GM18526 (cell line): ENCODE data around the gene AIFM3.

ENCODE experiments used
- POLR2A ChIP-seq: IDR thresholded peaks from 3 replicates; pipeline ENCODE4 v1.6.1; 2011; ENCODE audit not compliant: insufficient read length; ENCODE audit errors: extremely low read depth

The AIFM3 gene

DNA sequence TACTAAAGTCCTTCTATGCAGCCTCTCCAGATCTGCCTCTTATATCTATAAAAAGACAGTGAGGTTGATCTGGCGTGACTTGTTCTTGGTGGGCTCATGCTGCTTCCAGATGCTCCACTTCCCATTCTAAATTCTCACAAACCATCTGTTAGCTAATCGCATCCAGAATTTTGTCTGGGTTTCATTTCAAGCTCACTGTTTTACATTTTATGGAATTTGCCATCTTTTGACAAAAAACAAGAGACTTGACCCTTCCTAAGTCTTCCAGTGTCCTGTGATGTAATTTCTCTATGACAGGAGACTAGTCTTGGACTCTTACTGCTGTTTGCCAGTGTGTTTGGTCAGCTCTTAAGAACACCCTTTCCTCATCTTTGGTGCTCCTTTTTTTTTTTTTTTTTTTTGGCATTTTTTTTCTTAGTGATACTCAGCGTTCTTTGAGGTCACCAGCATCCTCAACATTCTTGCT, 26.8 kb upstream of the AIFM3 start:
- no peak for TF ChIP-seq POLR2A

DNA sequence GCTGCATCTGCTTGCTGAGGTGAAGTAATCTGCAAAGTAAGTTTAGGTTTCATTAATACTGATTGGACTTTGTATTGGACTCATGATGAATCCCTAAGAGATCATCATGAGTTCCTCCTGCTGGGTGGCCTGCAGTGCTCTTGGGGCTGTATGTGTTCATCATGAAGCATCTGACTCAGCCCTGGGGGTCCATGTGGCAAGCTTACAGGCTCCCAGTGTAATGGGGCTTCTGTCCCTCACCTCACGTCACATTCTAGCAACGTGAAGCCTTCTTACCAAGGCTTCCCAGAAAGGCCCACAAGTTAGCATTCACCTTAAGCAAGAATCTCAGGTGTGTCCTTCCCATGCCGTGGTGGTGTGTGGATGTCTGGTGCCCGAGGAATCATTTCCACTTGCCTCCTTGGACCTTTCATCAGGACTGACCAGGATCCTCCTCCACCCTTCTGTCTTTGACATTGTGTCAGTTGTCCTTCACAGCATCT, 26.1 kb upstream of the AIFM3 start:
- TF ChIP-seq POLR2A = no peak

DNA sequence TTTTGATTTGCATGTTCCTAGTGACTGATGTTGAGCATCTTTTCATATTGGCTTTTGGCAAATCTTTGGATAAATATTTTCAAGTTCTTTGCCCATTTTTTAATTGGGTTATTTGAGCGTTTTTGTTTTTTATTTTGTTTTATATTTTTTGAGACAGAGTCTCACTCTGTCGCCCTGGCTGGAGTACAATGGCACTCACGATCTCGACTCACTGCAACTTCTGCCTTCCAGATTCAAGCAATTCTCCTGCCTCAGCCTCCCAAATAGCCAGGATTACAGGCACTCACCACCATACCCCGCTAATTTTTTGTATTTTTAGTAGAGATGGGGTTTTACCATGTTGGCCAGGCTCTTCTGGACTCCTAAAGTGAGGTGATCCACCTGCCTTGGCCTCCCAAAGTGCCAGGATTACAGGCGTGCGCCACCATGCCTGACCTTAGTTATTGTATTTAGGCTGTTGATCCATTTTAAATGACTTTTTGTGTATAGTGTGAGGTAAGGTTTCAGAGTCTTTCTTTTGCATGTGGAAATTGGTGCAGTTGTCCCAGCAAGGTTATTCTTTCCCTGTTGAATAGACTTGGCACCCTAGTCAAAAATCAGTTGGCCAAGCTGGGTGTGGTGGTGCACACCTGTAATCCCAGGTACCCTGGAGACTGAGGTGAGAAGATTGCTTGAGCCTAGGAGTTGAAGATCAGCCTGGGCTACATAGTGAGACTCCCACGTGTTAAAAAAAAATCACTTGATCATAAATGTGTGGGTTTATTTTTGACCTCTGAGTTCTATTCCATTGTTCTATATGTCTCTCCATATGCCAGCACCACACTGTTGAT, 23.7 kb upstream of the AIFM3 start:
- TF ChIP-seq POLR2A = no peak

DNA sequence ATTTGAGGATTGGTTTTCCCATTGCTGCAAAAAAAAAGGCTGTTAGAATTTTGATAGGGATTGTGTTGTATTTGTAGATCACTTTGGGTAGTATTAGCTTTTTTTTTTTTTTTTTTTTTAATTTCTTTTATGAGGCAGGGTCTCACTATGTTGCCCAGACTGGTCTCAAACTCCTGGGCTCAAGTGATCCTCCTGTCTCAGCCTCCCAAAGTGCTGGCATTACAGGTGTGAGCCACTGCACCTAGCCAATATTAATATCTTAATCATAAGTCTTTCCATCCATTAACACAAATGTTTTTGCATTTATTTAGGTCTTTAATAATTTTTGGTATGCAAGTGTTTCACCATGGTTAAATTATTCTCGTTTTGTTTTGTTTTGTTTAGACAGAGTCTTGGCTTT, 23.0 kb upstream of the AIFM3 start:
- TF ChIP-seq POLR2A = no peak

DNA sequence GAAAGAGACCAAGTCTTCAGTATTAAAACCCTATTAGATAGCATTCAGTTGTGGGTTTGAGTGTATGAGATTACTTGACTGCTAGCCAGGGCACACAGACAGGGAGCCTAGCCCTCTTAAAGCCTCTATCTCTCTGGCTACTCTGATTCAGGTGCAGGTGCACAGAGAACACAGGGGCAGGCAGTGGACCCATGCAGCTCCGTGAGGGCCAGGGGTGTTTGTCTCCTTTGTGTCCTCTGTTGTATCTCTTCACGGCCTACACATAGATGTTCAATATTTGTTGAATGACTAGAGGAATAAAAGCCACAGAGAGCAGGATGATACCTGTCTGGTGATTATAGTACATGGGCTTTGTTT, 21.5 kb upstream of the AIFM3 start:
- TF ChIP-seq POLR2A = no peak

DNA sequence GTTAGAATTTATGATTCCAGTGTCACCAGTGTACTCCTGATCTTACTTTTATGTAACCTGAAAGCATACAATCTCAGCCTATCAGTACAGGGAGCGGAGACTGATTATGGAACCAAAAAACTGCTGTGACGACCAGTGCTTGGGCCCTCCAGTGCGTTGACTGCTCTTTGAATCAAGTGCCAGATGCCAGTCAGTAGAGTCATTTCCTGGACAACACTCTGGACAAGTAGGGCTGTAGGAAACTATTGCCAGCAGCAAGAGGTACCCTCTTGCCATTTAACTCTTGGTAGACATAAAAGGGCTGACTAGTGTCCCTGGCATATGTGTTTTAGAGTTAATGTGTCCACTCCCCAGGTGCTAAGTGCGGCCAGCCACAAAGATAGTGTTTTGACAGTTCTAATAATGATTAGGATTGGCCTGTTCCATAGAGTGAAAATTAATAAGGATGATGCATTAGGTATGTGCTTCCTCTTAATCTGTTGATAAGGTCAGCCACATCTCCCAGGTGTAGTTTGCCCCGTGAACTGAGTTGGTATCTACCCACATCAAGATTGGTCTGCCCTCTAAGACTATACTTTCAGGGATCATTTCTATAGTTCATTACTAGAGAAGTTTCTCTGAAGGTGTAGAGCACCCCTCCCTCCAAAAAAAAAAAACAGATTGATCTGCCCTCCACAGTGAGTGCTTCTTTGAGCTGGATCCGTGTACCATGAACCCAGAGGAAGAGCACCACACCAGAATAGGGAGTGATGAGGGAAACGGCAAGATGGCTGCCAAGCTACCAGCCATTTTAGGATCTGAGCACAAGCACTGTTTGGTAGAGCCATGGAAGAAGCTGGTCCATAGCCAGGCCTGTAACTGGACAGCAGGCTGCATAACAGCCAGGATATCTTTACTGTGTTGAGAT, 20.7 kb upstream of the AIFM3 start:
- TF ChIP-seq POLR2A = no peak

DNA sequence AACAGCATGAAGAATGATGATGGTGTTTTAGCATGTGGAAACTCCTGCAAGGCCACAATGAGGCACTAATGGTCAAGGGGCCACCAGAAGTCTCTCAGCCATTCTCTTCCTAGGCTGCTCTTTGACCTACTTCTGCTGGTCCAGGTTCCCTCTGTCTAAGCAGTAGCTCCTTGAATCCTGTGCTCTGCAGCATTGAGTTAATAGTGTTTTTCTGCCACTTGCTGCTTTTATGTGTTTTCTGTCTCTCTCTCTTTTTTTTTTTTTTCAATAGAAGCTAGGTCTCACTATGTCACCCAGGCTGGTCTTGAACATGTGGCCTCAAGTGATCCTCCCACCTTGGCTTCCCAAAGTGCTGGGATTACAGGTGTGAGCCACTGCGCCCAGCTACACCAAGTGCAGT, 20.1 kb upstream of the AIFM3 start:
- TF ChIP-seq POLR2A = no peak

DNA sequence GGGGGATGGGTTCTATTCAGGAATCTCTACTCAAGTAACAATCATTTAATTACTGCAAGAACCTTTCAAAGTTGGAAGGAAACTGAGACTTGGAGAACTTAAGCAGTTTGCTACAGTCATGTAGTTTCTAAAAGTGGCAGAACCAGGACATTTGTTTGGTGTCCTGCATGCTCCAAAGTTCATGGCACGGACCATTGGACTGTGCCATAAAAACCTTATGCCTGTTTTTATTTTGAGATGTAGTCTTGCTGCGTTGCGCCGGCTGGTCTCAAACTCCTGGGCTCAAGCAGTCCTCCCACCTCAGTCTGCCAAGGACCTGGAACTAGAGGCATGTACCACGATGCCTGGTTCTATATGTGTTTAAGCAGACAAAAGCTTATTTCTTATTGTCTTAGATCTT, 18.6 kb upstream of the AIFM3 start:
- no peak for TF ChIP-seq POLR2A

DNA sequence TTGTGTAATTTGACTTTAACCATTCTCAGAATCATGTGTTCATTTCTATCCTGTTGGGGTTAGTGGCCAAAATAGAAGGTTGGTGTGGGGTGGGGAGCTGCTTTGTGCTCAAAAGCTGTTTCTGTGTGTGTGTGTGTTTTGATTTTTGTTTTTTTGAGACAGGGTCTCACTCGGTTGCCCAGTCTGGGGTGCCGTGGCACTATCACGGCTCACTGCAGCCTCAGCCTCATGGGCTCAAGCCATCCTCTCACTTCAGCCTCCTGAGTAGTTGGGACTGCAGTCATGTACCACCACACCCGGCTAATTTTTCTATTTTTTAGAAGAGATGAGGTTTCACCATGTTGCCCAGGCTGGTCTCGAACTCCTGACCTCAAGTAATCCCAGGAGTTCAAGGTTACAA, 18.1 kb upstream of the AIFM3 start:
- no peak for TF ChIP-seq POLR2A

DNA sequence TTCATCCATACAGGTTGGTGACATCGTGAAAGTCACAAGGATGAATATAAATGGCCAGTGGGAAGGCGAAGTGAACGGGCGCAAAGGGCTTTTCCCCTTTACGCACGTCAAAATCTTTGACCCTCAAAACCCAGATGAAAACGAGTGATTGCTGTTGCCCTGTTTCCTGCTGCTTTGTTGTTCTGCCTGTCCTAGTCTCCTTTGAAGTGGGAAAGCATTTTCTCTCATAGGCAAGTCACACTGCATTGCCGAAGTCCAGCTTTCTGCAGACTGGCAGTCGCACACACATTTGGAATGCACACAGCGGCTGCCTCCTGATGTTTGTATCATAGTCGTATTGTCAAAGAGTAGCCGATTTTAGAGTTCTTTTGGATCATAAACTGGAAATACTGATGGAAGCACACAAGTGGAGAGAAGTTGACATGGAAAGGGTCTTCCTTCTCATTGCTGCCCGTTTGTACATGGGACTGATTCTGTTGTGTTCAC, 17.3 kb upstream of the AIFM3 start:
- no peak for TF ChIP-seq POLR2A

DNA sequence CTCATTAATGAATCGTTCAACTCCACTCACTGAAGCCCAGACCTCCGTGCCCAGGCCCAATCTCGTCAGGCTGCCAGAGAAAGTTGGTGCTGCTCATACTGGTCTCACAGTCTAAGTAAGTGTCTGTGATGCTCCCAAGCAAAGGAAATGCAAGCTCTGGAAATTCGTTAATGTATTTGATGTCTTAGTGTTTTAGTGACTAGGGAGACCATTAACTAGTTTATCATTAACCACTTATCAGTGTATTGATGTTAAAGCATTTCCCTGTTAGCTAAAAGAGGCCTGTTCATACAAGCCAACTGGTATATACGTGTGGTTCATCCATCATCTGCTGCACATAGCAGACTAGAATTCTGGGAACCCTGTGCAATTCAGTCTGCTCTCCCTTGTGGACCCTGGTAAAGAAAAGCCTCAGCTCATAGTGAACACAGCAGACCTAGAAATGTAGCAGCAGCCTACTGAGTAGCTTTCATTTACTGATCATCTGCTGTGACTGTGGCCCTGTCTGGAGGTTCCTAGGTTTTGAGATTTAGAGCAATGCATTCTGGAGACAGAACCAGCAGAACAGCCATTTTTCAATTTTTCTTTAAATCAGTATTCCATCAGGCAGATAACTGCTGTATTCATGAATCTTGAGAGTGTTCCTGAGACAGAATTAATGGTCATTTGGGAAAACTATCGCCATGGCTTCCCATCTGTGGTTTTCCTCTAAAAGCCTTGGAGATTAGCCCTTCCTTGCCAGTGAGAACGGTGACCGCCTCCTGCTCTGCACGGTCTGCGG, 15.7 kb upstream of the AIFM3 start:
- no peak for TF ChIP-seq POLR2A

DNA sequence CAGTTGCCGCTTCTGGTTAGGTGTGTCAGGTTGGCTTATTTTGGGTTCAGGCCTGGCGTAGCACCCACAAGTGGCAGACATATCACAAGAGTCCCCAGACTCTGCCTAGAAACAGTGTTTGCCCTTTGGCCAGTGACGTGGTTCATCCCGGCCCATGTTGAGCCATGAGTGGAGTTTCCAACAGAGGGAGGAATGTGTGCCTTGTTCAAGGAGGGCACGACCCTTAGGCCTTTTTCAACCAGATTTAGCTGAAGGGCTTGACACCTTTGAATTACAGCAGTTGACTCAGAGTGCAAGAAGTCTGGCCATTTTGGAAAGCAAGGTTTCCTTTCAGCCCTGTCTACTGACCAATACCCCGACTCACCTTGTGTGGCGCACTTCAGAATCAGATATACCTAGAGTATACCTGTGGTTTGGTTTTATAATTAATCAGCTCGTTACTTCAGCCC, 15.1 kb upstream of the AIFM3 start:
- TF ChIP-seq POLR2A = no peak

DNA sequence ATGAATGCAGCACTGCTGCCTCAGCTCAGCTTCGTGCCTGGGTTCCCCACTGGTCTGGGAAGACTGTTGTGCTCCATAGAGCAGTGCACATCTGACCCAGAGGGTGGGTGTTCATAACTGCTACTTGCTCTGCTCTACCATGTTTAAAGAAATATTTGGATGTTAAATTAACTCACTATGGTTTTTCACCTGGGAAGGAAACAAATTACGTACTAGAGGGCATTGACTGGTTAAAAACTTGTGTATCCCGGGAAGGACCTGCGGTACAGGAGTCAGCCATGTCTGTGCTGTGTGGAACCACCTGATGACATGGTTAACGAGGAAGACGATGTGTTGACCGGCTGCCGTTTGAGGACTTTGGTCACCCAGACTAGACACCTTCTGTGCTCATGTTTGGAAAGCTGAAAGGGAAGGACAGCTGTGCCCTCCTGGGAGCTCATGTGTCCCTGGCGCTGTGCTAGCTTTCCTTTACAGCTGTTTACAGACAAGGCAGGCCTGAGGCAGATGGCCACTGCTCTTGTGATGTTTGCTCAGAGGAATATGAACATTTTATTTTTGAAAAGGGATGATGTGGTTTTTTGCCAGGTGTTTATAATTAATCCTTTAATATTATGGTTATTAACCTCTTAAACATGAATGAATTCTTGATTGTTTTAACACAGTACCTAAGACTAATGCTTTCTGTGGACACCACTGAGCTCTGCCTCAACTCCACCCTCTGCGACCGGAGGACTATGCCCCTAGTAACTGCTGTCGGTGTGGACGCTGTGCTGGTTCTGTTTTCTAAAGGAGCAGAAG, 14.3 kb upstream of the AIFM3 start:
- no peak for TF ChIP-seq POLR2A

DNA sequence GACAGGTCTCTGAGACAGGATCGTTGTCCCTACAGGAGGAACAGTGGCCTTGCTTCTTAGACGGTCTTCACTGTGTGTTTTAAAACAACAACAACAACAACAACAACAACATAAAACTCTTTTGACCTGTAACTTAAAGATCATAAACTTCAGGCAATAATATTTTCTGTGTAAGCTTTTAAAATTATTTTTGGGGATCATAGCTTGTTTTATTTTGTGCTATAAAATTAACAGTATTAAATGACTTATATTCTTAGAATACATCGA, 13.8 kb upstream of the AIFM3 start:
- no peak for TF ChIP-seq POLR2A
